ENCODE measurements around the gene DUOX2.
"Not testable (repeated sequence)": the region's sequence is repeated elsewhere in the genome, so short reads cannot be mapped to it uniquely, and the experiment has no call there.

The DUOX2 gene

DNA sequence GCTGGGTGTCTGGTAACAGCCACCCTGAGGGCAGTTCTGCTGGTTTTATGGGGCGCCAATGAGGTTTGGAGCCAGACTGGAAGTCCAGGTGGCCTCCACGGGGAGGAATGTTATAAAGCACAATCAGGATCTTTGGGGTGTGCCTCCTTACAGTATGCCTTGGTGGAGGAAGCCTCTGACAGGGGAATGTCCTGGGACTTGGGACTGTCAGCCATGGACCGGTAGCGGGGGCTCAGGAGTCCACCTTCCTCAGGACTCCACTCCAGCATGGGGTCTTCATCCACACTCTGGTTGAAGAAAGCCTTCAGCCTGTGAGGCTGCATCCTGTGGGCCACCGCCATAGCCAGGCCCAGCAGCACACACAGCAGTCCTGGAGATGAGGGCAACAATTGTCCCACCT lies 5.0 kb upstream of the DUOX2 start:
- no peak for DNase-seq (ENCODE audit: low read depth)

DNA sequence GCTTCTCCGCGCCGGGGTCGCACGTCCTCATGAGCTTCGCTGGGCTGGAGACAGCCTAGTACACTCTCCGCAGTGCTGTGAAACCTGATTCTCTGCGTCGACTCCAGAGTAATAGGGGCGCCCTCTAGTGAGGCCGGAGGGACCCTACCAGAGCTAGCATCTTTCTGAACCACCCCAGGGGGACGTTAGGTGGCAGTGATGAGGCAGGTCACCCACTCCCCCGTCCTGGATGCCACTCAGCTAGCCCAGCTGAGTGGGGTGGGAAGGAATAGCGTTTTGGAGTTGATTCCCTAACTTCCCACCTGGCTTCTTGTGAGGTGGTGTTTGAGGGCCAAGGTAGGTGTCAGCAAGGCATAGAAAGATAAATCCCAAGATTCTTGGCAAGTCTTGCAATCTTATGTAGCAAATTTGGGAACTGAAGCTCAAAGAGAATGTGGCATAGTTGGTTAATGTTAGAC lies 4.2 kb upstream of the DUOX2 start:
- peak; percentile 78 for DNase-seq (ENCODE audit: low read depth)

DNA sequence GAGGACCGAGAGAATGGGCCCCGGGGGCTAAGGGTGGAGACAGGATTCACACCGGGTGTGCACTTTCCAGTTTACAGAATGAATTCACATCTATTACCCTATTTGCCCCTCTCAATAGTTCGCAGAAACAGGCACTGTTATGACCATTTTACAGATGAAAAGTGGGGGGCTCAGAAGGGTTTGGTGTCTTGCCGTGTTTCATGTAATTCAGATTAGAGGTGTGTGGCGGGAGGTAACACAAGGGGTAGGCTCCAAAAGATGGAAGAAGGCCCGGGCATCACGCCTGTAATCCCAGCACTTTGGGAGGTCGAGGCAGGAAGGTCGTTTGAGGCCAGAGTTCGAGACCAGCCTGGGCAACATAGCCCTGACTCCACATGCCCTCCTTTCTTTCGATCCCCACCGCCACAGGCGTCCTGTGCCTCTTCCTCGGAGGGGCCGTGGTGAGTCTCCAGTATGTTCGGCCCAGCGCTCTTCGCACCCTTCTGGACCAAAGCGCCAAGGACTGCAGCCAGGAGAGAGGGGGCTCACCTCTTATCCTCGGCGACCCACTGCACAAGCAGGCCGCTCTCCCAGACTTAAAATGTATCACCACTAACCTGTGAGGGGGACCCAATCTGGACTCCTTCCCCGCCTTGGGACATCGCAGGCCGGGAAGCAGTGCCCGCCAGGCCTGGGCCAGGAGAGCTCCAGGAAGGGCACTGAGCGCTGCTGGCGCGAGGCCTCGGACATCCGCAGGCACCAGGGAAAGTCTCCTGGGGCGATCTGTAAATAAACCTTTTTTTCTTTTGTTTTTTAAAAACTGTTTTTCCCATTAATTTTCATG lies 3.5 kb upstream of the DUOX2 start:
- no peak for DNase-seq (ENCODE audit: low read depth)

- no peak for DNase-seq (ENCODE audit: low read depth)
Measured at GRCh38 chr15:45116482-45117307, 2.7 kb upstream of the DUOX2 start.

DNA sequence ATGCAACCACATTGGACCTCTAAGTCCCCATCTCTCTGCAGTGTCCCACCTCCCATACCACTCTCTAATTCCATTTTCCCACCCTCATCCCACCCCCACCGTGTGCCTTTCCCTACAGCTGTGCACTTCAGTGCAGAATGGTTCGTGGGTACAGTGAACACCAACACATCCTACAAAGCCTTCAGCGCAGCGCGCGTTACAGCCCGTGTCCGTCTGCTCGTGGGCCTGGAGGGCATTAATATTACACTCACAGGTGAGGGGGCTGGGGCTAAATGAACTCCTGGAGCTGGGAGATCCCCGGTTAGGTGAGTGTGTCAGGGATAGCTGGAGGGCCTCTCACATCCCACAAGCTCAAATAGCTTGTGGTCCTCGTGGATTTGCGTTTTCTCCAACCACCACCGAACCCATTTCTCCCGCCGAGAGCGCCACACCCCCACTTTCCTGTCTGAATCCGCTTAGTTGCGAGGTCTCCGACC lies 2.1 kb upstream of the DUOX2 start:
- no peak for DNase-seq (ENCODE audit: low read depth)

DNA sequence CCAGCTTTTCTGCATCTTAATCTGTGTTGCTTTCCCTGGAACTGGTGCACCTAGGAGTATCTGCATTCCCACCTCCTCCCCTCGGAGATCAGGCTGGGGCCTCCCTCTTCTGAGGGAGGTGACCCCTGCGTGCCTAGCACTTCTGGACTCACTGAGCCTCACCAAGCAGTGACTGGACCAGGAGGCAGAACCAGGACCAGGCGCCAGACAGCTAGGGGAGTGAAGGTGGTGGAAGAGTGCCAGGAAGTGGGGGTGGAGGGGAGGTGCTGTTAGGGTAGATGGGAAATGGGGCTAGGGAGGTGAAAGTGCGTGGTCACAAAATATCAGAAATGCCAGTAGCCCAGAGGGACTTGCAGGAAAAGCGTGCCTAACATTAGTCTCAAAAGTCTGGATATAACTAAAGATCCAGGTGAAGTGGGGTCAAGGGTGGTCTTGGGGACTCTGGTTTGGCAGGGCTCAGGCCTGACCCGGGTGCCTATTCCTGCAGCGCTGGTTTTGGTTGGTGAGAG lies 1.4 kb upstream of the DUOX2 start:
- no peak for DNase-seq (ENCODE audit: low read depth)

DNA sequence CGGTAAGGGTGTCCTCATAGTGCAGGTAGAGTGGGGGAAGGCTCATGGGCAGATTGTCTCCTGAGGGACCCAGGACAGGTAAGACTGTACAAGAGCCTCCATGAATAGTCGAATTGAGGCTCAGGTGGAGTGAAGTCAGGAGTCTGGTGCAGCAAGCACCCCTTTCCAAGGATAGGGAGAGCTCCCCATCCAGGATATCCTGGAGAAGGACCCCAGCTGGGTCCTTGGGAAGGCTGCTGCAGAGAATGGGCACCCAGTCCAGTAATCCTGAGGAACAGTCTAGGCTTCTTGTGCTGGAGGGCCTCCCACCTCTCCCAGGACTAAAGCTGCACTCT lies 746 bp upstream of the DUOX2 start:
- DNase-seq (ENCODE audit: low read depth): no peak

DNA sequence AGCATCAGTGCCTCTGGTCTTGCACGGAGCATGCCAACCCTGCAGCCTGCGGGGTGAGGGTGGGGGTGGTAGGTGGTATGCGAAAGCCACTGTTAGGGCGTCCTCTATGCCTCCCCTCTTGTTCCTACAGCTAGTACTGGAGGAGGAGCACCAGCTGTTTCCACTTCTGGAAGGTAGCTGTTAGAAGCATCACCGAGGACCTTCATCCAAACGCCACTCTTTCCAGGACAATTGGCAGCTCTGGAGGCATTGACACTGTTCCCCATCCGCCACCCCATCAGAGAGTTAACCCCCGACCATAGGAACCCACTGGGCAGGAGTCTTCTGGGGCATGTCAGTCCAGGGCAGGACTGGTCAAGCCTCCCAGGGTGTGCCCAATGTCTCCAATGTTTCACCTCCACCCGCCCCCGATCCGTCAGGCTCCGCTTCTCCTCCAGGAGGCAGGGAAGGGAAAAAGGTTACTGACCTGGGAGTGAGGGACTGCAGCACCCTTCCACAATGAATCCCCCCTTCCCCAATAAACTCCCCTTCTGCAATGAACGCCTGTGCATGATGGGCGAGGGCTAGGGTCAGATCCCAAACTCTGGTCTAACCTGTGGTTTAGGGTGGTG lies 487 bp downstream of the DUOX2 start:
- no peak for DNase-seq (ENCODE audit: low read depth)

GRCh38 chr15:45112591-45113379 lies 1.2 kb downstream of the DUOX2 start:
- no peak for DNase-seq (ENCODE audit: low read depth)

GRCh38 chr15:45112143-45112590 lies 1.8 kb downstream of the DUOX2 start:
- DNase-seq (ENCODE audit: low read depth): no peak

- no peak for DNase-seq (ENCODE audit: low read depth)
Measured at GRCh38 chr15:45111390-45112142, 2.4 kb downstream of the DUOX2 start.

DNA sequence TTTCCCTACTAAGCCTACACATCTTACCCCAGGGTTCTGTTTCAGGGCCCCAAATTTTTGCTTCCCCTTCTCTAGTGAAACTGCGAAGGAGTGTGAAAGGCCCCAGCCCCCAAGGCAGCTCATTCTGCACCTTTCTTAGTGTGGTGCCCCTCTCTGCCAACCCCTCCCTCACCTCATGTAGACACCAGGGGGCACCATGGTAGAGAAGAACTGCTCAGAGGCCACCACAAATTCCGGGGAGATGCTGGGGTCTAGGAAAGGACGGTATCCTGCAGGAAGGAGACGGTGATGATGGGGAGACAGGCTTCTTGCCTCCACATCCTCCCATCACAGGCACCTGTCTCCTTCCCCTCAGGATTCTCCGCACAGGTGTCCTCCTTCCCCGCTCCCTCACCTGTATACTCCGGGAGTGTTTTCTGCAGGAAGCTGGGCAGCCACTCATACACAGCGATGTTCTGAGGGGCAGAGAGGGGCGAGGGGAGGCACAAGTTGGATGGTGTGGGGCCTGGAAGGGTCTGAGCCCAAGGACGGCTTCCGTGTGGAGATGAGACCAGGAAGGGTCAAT lies 3.6 kb downstream of the DUOX2 start:
- no peak for DNase-seq (ENCODE audit: low read depth)

GRCh38 chr15:45107941-45108630 lies 5.9 kb downstream of the DUOX2 start:
- no peak for DNase-seq (ENCODE audit: low read depth)

GRCh38 chr15:45106002-45106790 lies 7.8 kb downstream of the DUOX2 start:
- no peak for DNase-seq (ENCODE audit: low read depth)

DNA sequence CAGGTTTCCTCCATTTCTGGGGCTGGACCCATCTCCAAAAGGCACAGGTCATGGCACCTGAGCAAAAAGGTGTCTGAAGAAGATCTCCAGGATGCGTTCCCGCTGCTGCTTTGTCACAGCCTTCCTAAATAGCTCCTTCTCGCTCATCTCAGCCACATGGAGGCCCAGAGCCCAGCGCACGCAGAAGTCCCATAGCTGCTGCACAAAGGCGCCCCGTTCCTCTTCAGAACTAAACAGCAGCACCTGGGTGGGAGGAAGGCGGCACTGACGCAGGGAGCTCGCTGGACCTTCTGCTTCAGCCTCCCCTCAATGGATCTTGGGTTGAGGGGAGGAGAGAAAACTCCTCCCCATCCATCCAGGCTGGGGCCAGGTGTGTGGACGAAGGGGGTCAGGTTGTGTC lies 8.4 kb downstream of the DUOX2 start:
- DNase-seq (ENCODE audit: low read depth): no peak

DNA sequence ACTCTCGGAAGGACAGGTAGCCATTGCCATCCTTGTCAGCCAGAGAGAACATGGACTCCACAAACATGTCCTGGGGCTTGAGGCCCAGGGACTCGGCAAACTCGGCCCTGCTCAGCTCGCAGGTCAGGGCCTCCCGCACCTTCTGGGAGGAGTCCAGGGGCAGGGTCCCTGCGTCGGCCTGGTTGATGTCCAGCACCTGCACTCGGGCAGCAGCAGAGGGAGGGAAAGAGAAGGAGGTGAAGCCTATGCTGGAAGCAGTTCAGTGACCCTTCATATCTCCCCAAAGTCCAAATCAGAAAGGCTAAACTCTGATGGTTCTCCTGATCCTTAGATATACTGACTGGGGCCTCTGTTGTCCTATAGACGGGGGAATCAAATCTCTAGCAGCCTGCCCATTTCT lies 9.8 kb downstream of the DUOX2 start:
- not testable (repeated sequence) for DNase-seq (ENCODE audit: low read depth)

DNA sequence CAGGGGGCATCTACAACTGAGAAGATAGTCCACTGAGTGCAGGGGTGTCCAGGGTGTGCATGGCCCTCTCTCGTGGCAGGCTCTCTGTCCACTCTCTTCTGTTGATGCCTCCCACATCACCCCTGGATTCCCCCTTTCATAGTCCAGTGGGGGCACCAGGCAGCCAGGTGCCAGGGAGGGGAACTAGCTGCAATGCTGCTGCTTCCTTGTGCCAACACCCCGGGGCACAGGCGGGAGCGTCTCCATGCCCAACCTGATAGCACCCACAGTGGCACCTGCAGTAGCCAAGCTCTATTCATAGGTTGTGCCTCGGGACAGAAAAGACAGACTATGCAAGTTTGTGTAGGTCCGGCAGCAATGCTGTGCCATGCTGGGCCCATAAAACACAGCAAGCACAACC lies 11.7 kb downstream of the DUOX2 start:
- no peak for DNase-seq (ENCODE audit: low read depth)

DNA sequence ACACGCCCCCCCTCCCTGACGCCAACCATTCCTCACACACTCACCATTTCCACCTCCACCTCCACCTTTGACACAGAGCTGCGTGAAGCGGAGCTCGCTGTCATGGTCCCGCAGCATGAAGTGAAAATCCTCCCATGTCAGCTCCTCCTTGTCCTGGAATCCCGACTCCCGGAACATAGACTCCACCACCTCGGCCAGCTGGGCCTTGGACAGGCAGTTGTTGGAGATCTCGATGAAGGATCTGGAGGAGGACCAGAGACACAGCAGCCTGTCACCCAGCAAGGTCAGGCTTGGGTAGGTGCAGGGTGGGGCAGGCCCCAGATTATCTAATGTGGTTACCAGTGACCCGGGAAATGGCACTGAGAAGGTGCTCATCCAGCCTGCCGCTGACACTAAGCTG lies 12.2 kb downstream of the DUOX2 start:
- no peak for DNase-seq (ENCODE audit: low read depth)

Measured in fibroblast of the conjunctiva (primary cell).